PFSK-1 (cell line): ENCODE measurements around the gene ZNF664.

Experiments used
- FOXP2 ChIP-seq: optimal IDR thresholded peaks from 2 replicates; pipeline ENCODE3; 2011; ENCODE audit warnings: borderline replicate concordance, control low read depth, inconsistent platforms; ENCODE audit not compliant: insufficient read depth; ENCODE audit errors: extremely low read length, extremely low read depth
- POLR2AphosphoS5 ChIP-seq: IDR thresholded peaks from 2 replicates; pipeline ENCODE4 v1.6.1; 2012; ENCODE audit warnings: low read depth, mild to moderate bottlenecking, control low read depth, low read length, moderate library complexity
- SIN3A ChIP-seq: IDR thresholded peaks from 2 replicates; pipeline ENCODE4 v1.6.1; 2012; ENCODE audit warnings: mild to moderate bottlenecking, low read length, moderate library complexity, borderline replicate concordance; ENCODE audit not compliant: insufficient read depth
- TAF1 ChIP-seq: IDR thresholded peaks from 2 replicates; pipeline ENCODE4 v1.6.1; 2012; ENCODE audit warnings: low read length, control low read depth, borderline replicate concordance; ENCODE audit not compliant: insufficient read depth
- TF ChIP-seq, protein P1 (sequence below), 2 experiments: IDR thresholded peaks; 2 replicates each; pipeline versions ENCODE4 v1.6.1 to v1.8.0; 2011 to 2012; ENCODE audit warnings: low read depth in 2 of 2, low read length in 2 of 2, control low read depth in 1 of 2, inconsistent platforms in 1 of 2, mild to moderate bottlenecking in 1 of 2, moderate library complexity in 1 of 2; ENCODE audit not compliant: insufficient read depth in 1 of 2

ZNF664 gene

GRCh38 chr12:124035163-124035562 lies 62.1 kb downstream of the ZNF664 start:
- no peak for TF ChIP-seq SIN3A
- no peak for TF ChIP-seq TAF1
- TF ChIP-seq, protein P1, sequence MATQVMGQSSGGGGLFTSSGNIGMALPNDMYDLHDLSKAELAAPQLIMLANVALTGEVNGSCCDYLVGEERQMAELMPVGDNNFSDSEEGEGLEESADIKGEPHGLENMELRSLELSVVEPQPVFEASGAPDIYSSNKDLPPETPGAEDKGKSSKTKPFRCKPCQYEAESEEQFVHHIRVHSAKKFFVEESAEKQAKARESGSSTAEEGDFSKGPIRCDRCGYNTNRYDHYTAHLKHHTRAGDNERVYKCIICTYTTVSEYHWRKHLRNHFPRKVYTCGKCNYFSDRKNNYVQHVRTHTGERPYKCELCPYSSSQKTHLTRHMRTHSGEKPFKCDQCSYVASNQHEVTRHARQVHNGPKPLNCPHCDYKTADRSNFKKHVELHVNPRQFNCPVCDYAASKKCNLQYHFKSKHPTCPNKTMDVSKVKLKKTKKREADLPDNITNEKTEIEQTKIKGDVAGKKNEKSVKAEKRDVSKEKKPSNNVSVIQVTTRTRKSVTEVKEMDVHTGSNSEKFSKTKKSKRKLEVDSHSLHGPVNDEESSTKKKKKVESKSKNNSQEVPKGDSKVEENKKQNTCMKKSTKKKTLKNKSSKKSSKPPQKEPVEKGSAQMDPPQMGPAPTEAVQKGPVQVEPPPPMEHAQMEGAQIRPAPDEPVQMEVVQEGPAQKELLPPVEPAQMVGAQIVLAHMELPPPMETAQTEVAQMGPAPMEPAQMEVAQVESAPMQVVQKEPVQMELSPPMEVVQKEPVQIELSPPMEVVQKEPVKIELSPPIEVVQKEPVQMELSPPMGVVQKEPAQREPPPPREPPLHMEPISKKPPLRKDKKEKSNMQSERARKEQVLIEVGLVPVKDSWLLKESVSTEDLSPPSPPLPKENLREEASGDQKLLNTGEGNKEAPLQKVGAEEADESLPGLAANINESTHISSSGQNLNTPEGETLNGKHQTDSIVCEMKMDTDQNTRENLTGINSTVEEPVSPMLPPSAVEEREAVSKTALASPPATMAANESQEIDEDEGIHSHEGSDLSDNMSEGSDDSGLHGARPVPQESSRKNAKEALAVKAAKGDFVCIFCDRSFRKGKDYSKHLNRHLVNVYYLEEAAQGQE (IDR thresholded peaks at IDR 0.05; ENCODE audit: insufficient read depth in 1 of 2, low read depth in 2 of 2, low read length in 2 of 2), result no peak
- no peak for TF ChIP-seq POLR2AphosphoS5
- TF ChIP-seq FOXP2, result no peak

DNA sequence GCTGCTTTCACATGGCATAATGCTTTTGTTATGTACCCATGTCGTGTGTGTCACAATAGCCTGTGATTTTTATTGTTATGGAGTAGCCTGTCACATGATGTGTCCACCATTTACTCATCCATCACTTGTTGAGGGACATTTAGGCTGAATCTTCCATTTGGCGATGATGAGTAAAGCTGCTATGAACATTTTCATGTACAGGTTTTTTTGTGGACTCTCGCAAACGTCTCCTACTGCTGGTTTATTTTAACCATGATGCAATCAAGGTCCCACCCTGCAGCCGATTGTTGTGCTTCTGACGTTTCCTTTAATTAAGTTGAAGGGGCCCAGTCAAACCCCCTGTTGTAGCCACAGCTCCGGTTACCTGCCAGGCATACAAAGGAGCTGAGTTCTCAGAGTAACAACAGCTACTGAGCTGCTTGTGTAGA lies 63.2 kb downstream of the ZNF664 start:
- TF ChIP-seq FOXP2, result no peak
- TF ChIP-seq, protein P1 (IDR thresholded peaks at IDR 0.05; ENCODE audit: insufficient read depth in 1 of 2, low read depth in 2 of 2, low read length in 2 of 2), result no peak
- TF ChIP-seq POLR2AphosphoS5, result no peak
- TF ChIP-seq TAF1, result no peak
- no peak for TF ChIP-seq SIN3A

- no peak for TF ChIP-seq TAF1
- TF ChIP-seq, protein P1 (IDR thresholded peaks at IDR 0.05; ENCODE audit: insufficient read depth in 1 of 2, low read depth in 2 of 2, low read length in 2 of 2), result no peak
- TF ChIP-seq FOXP2, result no peak
- TF ChIP-seq POLR2AphosphoS5, result no peak
- no peak for TF ChIP-seq SIN3A
Measured at GRCh38 chr12:124036657-124037109, 63.7 kb downstream of the ZNF664 start.

- TF ChIP-seq, protein P1 (IDR thresholded peaks at IDR 0.05; ENCODE audit: insufficient read depth in 1 of 2, low read depth in 2 of 2, low read length in 2 of 2), result no peak
- TF ChIP-seq TAF1 (no peak), POLR2AphosphoS5 (no peak), SIN3A (no peak), FOXP2 (no peak)
Measured at GRCh38 chr12:124037331-124037730, 64.3 kb downstream of the ZNF664 start.

DNA sequence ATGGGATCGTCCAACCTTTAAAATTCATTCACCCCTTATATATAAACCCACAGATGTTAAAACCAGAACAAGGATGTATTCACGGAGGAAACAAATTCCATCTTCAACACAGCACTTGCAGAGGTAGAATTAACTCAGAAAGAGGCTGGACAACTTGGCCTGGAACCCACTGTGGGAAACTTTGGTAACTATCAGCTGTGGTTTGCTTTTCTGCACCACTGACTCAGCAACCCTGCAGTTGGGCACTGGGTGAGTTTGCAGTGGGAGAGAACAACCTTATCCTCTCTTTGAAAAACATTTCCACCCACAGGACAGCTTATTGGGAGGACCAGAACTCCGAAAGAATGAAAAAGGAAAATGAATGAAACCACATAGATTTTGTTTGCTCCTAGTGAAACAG lies 66.3 kb downstream of the ZNF664 start:
- TF ChIP-seq SIN3A (no peak), TAF1 (no peak), POLR2AphosphoS5 (no peak), FOXP2 (no peak)
- TF ChIP-seq, protein P1 (IDR thresholded peaks at IDR 0.05; ENCODE audit: insufficient read depth in 1 of 2, low read depth in 2 of 2, low read length in 2 of 2), result no peak
